Keratinocyte (primary cell): ENCODE data around the gene C19orf12. TPM values are rescaled to one million over a fixed set of nuclear protein-coding genes. Genes with fewer than 3 reads are reported as not detected.

Source experiments
- DNase-seq: peaks from one replicate; pipeline ENCODE4 v3.0.0-alpha.2; 2011; ENCODE audit warnings: low read depth, missing footprints, low spot score
- FAIRE-seq: peaks from 2 replicates; lab custom pipeline; 2011; peaks lifted over from hg19 to GRCh38; lab: Jason Lieb, UNC
- H2AFZ ChIP-seq: 2 replicates; pipeline ENCODE4 v1.6.0; 2012; ENCODE audit warnings: low read length, control low read depth, inconsistent platforms; ENCODE audit not compliant: control insufficient read depth
- H3K27ac ChIP-seq: 2 replicates; pipeline ENCODE4 v1.5.1; 2011; ENCODE audit warnings: low read length; ENCODE audit not compliant: control insufficient read depth, insufficient read depth
- H3K27me3 ChIP-seq: 3 replicates; pipeline ENCODE4 v1.6.0; 2011; ENCODE audit warnings: low read length; ENCODE audit not compliant: control insufficient read depth, insufficient read depth; ENCODE audit errors: extremely low read depth
- H3K36me3 ChIP-seq, 2 experiments: 2 replicates in 1 of 2; 3 replicates in 1 of 2; pipeline ENCODE4 v1.5.1; 2011; ENCODE audit warnings: low read length in 2 of 2, mild to moderate bottlenecking in 1 of 2; ENCODE audit not compliant: control insufficient read depth in 2 of 2, insufficient read depth in 2 of 2; ENCODE audit errors: extremely low read depth in 1 of 2
- H3K4me1 ChIP-seq: 3 replicates; pipeline ENCODE4 v1.5.1; 2011; ENCODE audit warnings: low read length; ENCODE audit not compliant: control insufficient read depth, insufficient read depth; ENCODE audit errors: extremely low read depth
- H3K4me2 ChIP-seq: 3 replicates; pipeline ENCODE4 v1.6.0; 2011; ENCODE audit warnings: low read depth, low read length; ENCODE audit not compliant: control insufficient read depth, insufficient read depth; ENCODE audit errors: extremely low read depth
- H3K4me3 ChIP-seq, 3 experiments: fragments of 200-600 bp in 1 of 3; sonication (generic) in 1 of 3; 2 replicates in 2 of 3; 3 replicates in 1 of 3; pipeline ENCODE4 v1.5.1; 2011 to 2016; ENCODE audit warnings: low read length in 3 of 3, mild to moderate bottlenecking in 3 of 3, control low read depth in 2 of 3, inconsistent platforms in 1 of 3, low read depth in 1 of 3, mixed read lengths in 1 of 3, mixed run types in 1 of 3, moderate library complexity in 1 of 3; ENCODE audit not compliant: control insufficient read depth in 2 of 3, insufficient read depth in 2 of 3; ENCODE audit errors: extremely low read depth in 1 of 3
- H3K79me2 ChIP-seq: 2 replicates; pipeline ENCODE4 v1.6.0; 2012; ENCODE audit warnings: low read length; ENCODE audit not compliant: control insufficient read depth, insufficient read depth
- H3K9ac ChIP-seq: 3 replicates; pipeline ENCODE4 v1.6.0; 2011; ENCODE audit warnings: low read length; ENCODE audit not compliant: control insufficient read depth, insufficient read depth; ENCODE audit errors: extremely low read depth
- H3K9me1 ChIP-seq: 3 replicates; pipeline ENCODE4 v1.6.0; 2011; ENCODE audit warnings: low read length; ENCODE audit not compliant: control insufficient read depth, insufficient read depth; ENCODE audit errors: extremely low read depth
- H3K9me3 ChIP-seq: 2 replicates; pipeline ENCODE4 v1.5.1; 2012; ENCODE audit warnings: low read depth, low read length; ENCODE audit not compliant: control insufficient read depth
- H4K20me1 ChIP-seq: 3 replicates; pipeline ENCODE4 v1.6.0; 2011; ENCODE audit warnings: low read length; ENCODE audit not compliant: control insufficient read depth, insufficient read depth; ENCODE audit errors: extremely low read depth
- CTCF ChIP-seq, 3 experiments: IDR thresholded peaks in 1 of 3; conservative IDR thresholded peaks in 1 of 3; optimal IDR thresholded peaks in 1 of 3; 2 replicates in 2 of 3; 3 replicates in 1 of 3; pipeline versions ENCODE3 to v1.5.1; 2011; ENCODE audit warnings: low read length in 3 of 3, mild to moderate bottlenecking in 3 of 3, moderate library complexity in 2 of 3, control low read depth in 1 of 3, inconsistent platforms in 1 of 3; ENCODE audit not compliant: insufficient read depth in 2 of 3; ENCODE audit errors: extremely low read depth in 1 of 3
- EZH2 ChIP-seq: IDR thresholded peaks from one replicate; pipeline ENCODE4 v1.6.1; 2012; ENCODE audit warnings: inconsistent platforms, mild to moderate bottlenecking, low read length, moderate library complexity
- dilution Hi-C: fragments of 300-500 bp; cut with MboI; formaldehyde crosslinking; loops from one replicate; pipeline ENCODE4 v1.7.0; 2020; ENCODE audit warnings: low sequenced_read_pairs; ENCODE audit not compliant: extremely low pct_ligation_motif_present
- polyA plus RNA-seq, 5 experiments: library from polyadenylated mRNA; depleted of rRNA in 3 of 5; stranded (reverse) in 3 of 5; stranded (forward) in 1 of 5; unstranded in 1 of 5; fragments of >200 nt; gene quantifications; 1 replicate in 1 of 5; 2 replicates in 3 of 5; 3 replicates in 1 of 5; pipeline versions ENCODE4 v1.2.1 to v1.2.3, GENCODE V29; 2011 to 2012; ENCODE audit warnings: missing spikeins in 2 of 5, low read depth in 1 of 5, low replicate concordance in 1 of 5

C19orf12 gene
- polyA plus RNA-seq, 1 donor (not counting 4 experiments of a cell fraction or from before 2014, with no cell fraction given), result 12.3 TPM

- Histone ChIP-seq H3K4me2 (no peak overlapping the region), H3K9me1 (no peaks in the 10 kb centered on the region), H3K9ac (no peak overlapping the region), H3K4me1 (peaks cover 16% of the 10 kb centered on the region), H3K4me3 (no peak overlapping the region), H3K27me3 (no peaks in the 10 kb centered on the region), H3K36me3 (peaks cover 0 to 5% of the 10 kb centered on the region in 2 experiments), H3K79me2 (no peaks in the 10 kb centered on the region), H2AFZ (no peak overlapping the region), H3K27ac (no peak overlapping the region), H3K9me3 (no peaks in the 10 kb centered on the region), H4K20me1 (no peaks in the 10 kb centered on the region)
- no peak for DNase-seq
- no peak for FAIRE-seq
- dilution Hi-C loops, result no loop called here
- TF ChIP-seq CTCF (optimal IDR thresholded peaks at IDR 0.05 in 1 of 3, IDR thresholded peaks at IDR 0.05 in 1 of 3, conservative IDR thresholded peaks at IDR 0.05 in 1 of 3; ENCODE audit: extremely low read depth in 1 of 3, insufficient read depth in 2 of 3, low read length in 3 of 3), result no peak
- no peak for TF ChIP-seq EZH2
Observed at GRCh38 chr19:29650772-29651387, 64.2 kb downstream of the C19orf12 start.

Other genes with a start within 250 kb of the C19orf12 start
- not detected in 3 replicates for gene VSTM2B, start 189.3 kb downstream of the C19orf12 start, polyA plus RNA-seq
- gene POP4, start 109.0 kb downstream of the C19orf12 start, polyA plus RNA-seq, result 93.9 to 110 TPM (median 104 TPM) in 3 replicates
- 9.4 to 22.0 TPM (median 11.4 TPM) in 3 replicates for gene PLEKHF1, start 49.8 kb downstream of the C19orf12 start, polyA plus RNA-seq
- gene CCNE1, start 96.7 kb upstream of the C19orf12 start, polyA plus RNA-seq, result 10.0 to 11.2 TPM (median 10.1 TPM) in 3 replicates
- gene URI1, start 227.0 kb upstream of the C19orf12 start, polyA plus RNA-seq, result 62.5 to 98.6 TPM (median 66.9 TPM) in 3 replicates